ENCODE results near the gene USP3.

USP3 gene

DNA sequence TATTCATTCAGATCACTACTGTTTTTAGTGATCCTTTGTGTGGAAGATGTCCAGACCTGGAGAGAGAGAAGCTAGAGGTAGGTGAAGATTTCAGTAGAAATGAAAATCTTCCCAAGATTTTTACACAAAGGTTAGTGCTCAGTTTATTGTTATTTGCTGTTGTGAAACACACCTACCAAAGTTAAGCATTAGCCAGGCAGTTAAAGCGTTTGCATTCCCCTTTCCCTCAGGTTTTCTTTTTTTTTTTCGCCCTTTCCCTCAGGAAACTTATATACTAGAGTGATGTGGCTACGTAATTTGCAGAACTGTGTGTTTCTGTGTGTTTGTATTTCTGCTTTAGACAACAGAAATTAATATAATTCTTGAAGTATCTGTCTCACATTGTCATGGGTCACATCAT is 34.5 kb downstream of the USP3 start:
- DNase-seq (ENCODE audit: low read depth in 1 of 2, low spot score in 1 of 2), result no peak

DNA sequence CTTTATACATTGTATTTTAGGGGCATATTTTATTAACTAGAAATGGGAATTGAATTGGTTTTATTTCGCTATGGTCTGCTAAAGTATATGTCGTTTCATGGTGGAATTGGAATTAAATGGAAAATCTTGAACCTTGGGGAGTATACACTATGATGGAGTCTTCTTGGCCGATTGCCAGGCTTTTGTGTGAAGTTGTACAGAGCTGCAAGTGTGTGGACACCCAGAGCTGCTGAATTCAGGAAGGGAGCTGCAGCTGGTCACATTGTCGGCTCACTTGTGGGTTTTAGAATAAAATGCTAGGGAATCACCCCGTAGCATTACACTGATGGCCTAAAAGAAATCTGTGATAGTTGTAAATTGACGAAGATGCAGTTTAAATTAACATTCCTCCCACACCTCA is 35.1 kb downstream of the USP3 start:
- DNase-seq (ENCODE audit: low read depth in 1 of 2, low spot score in 1 of 2), result no peak

DNA sequence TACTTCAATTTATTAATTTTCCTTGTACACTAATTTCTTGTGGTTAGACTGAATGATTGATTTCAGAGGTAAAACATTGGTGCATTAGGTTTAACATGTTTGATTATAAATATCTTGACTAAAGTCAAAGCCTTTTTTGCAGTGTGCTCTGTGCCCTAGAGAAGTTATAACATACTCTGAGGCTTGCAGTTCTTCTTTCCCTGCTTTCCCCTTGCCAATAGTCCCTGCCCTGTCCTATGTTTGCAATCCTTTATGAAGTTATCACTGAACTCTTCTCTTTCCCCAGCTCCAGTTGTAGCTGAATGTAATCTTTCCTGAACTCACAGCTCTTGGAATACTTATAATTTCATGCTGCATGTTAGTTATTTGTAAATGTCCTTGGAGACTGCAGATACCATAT is 35.6 kb downstream of the USP3 start:
- no peak for DNase-seq (ENCODE audit: low read depth in 1 of 2, low spot score in 1 of 2)

GRCh38 chr15:63540449-63540848 is 36.1 kb downstream of the USP3 start:
- DNase-seq (ENCODE audit: low read depth in 1 of 2, low spot score in 1 of 2), result no peak

- no peak for DNase-seq (ENCODE audit: low read depth in 1 of 2, low spot score in 1 of 2)
These were observed 40.0 kb downstream of the USP3 start for GRCh38 chr15:63544258-63545026.

DNA sequence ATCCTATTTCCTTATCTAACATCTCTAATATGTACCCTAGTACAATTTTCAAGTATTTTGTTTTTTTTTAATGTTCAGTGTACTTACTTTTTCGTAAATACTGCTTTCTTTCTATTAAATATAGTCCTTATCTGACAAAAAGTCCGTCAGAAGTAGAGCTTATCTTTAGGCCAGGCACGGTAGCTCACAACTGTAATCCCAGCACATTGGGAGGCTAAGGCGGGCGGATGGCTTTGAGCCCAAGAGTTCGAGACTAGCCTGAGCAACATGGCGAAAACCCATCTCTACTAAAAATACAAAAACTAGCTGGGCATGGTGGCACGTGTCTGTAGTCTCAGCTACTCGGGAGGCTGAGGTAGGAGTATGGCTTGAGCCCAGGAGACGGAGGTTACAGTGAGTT is 41.1 kb downstream of the USP3 start:
- DNase-seq (ENCODE audit: low read depth in 1 of 2, low spot score in 1 of 2), result no peak

- DNase-seq (ENCODE audit: low read depth in 1 of 2, low spot score in 1 of 2), result no peak
These were observed 47.0 kb downstream of the USP3 start for GRCh38 chr15:63551400-63551799.

DNA sequence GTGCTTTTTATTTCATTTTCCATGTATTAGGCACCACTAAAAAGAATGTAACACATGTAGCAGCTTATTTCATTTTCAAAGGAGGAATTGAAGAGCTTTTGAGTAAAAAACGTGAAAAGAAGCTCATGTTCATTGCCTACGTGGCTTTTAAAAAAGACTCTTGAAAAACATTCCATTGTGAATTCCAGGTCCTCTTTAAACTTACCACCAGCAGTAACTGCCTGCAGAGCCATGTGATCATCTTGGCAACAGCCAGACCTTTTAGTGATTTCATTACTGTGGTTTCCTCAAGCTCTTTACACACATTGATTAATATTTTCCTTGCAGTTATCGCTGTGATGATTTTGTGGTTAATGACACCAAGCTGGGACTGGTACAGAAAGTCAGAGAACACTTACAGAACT is 49.0 kb downstream of the USP3 start:
- peak in 1 of 2 donors; percentile 26 for DNase-seq (ENCODE audit: low read depth in 1 of 2, low spot score in 1 of 2)

- DNase-seq (ENCODE audit: low read depth in 1 of 2, low spot score in 1 of 2), result no peak
These were observed 50.0 kb downstream of the USP3 start for GRCh38 chr15:63554337-63554927.

GRCh38 chr15:63555507-63555906 is 51.1 kb downstream of the USP3 start:
- no peak for DNase-seq (ENCODE audit: low read depth in 1 of 2, low spot score in 1 of 2)

- no peak for DNase-seq (ENCODE audit: low read depth in 1 of 2, low spot score in 1 of 2)
These were observed 51.9 kb downstream of the USP3 start for GRCh38 chr15:63556246-63556645.

DNA sequence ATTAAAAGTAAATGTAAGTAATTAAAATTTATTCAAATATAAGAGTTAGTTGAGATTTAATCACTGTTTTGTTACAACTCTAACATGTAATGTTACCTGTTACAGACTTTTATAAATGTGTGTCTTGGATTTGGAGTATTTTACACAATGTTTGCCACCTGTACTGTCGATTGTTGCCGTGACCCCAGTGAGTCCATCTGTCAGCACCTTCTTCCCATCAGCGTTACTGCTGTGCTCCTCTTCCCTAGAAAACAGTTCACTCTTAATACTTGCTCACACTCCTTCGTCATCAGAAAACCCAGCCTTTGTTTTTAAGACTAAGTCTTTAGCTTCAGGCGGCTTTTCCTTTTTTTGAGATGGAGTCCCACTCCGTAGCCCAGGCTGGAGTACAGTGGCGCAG is 52.3 kb downstream of the USP3 start:
- DNase-seq (ENCODE audit: low read depth in 1 of 2, low spot score in 1 of 2), result no peak

DNA sequence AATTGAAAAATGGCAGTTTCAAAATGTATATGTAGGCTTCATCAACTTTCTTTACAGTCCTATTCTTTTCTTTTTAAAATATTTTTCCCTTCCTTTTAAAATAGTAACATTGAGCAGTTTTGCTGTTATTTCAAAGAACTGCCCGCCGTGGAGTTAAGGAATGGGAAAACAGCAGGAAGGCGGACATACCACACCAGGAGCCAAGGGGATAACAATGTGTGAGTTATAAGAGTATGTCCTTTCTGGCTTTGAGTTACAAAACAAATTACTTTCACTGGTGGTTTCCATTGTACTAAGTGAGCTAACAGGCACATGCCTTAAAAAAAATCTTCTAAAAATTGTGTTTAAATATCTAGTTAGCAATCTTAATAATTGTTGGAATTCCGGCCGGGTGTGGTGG is 55.4 kb downstream of the USP3 start:
- no peak for DNase-seq (ENCODE audit: low read depth in 1 of 2, low spot score in 1 of 2)

DNA sequence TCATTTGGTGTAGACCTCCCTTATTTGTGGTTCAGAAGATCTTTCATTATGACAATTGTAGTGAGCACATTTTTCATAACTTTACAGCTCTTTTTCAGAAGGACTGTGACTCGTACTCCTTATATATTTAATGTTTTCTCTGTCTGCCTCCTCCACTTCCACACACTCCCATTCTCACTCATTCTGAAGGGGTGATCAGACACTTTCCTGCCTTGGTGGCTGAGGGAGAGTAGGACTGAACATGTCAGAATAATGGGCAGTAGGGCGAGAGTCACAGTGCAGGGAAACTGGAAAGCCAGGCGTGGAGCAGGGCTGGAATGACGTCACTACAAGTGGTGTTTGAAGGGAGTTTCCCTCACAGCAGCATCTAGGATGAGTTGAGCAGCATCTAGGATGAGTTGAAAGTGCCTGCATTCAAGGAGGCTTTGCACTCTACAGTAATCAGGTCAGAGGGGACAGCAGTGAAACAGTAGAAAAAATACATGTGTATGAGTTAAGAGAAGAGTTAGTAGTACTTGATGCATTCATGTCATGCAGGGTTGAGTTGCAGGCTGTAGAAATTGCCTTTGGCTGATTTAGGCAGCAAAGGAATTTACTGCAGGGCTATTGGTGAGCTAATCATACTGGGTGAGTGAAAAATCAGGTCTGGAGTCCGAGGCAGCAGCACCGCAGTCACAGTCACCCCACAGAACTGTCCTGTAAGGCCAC is 56.5 kb downstream of the USP3 start:
- peak; percentile 24 to 44 for DNase-seq (ENCODE audit: low read depth in 1 of 2, low spot score in 1 of 2)

- DNase-seq (ENCODE audit: low read depth in 1 of 2, low spot score in 1 of 2), result no peak
These were observed 59.7 kb downstream of the USP3 start for GRCh38 chr15:63564093-63564492.

DNA sequence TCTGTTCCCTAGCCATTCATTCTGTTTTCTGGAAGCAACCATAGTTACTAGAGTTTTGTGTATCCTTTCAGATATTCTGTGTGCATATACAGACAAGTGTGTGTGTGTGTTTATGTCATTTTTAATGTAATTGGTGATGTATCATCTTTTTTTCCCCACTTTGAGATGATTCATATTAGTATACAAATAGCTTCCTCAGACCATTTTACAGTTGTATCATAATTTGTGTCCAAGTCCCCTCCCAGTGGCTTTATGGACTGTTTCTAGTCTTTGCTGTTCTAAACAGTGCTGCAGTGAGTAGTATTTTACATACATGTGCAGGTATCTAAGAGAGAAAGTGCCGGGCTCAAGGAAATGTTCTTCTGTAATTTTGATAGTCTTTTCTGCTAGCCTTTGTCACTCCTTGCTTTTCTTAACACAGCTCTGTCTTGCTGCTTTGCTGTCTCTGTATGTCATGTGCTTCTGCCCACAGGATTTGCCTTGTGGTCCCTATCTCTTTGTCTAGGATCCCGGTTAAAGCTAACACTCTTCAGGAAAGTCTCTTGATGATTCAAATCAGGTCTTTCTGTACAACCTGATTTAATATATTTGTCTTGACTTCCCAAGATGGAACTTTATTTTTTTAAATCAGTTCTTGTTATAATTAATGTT is 61.3 kb downstream of the USP3 start:
- no peak for DNase-seq (ENCODE audit: low read depth in 1 of 2, low spot score in 1 of 2)

- no peak for DNase-seq (ENCODE audit: low read depth in 1 of 2, low spot score in 1 of 2)
These were observed 68.5 kb downstream of the USP3 start for GRCh38 chr15:63572749-63573464.

DNA sequence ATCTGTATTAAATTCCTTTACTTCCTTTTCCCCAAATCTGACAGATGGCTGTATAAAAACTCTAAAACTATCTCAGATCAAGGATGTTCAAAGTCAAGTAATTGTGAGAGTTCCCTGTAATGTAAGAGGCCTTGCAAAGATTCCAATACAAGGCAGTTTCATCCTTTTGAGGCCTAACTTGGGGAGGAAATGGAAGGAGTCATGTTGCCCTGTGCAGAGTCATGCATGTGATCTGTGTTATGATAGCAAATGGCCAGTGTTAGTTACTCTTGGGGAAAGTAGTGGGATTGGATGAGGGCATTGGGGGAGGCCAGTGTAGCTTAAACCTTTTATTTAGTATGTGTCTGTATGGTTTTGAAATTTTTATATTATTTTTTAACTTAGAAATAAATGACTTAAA is 69.1 kb downstream of the USP3 start:
- no peak for DNase-seq (ENCODE audit: low read depth in 1 of 2, low spot score in 1 of 2)

DNA sequence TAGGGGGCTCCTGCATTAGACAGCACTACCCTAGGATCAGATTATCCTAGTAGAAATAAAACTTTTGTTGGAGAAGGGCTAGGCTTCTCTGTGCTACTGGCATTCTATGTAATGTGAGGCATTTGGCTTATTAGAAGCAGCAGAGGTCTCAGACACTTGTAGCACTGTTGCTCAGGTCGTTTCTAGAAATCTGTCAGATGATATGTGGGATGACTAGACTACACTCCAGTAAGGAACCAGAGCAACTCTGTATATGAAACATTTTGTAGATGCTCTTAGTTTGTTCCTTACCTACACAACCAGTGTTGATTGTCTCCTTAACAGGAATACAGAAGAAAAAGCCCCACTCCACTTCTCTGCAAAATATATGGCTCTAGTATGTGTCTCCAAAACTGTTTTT is 70.9 kb downstream of the USP3 start:
- DNase-seq (ENCODE audit: low read depth in 1 of 2, low spot score in 1 of 2), result no peak

GRCh38 chr15:63576441-63576840 is 72.0 kb downstream of the USP3 start:
- DNase-seq (ENCODE audit: low read depth in 1 of 2, low spot score in 1 of 2), result no peak

DNA sequence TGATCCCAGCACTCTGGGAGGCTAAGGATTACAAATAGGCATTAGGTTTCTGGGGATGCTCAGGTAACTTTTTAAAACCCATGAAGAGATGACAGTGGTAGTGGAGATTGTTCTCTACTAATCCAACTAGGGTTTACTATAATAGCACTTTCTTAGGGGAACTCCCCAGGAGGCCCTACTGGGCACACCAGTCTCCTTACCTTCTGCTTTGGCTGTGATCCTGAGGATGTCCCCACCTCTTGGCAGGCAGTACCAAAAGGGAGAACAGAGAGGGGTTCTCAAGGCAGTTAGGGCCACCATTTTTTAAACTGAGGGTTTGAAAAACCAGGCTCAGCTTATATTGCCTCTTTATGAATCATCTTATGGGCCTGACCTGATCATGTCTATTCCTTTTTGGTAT is 77.8 kb downstream of the USP3 start:
- DNase-seq (ENCODE audit: low read depth in 1 of 2, low spot score in 1 of 2), result no peak

Measured in activated CD4-positive, alpha-beta T cell treated with anti-CD3 and anti-CD28 coated beads, Interleukin-2, amount 50 U/mL, for 24 hours (primary cell).